Transverse colon (tissue), 4 donors: ENCODE data around the gene SLC16A6. TPM values are rescaled to one million over a fixed set of nuclear protein-coding genes. Genes with fewer than 3 reads are reported as not detected.
"Not testable (repeated sequence)": the region's sequence is repeated elsewhere in the genome, so short reads cannot be mapped to it uniquely, and the experiment has no call there.

ENCODE experiments used
- DNase-seq: peaks from one replicate; pipeline ENCODE4 v3.0.0-alpha.2; 2019
- H3K27ac ChIP-seq, 4 donors: fragments of 200-600 bp; sonication (generic); 2 replicates each; pipeline ENCODE4 v1.5.1; 2016 to 2018; ENCODE audit warnings: inconsistent platforms in 4 of 4
- H3K27me3 ChIP-seq: fragments of 200-600 bp; sonication (generic); 2 replicates; pipeline ENCODE4 v1.5.1; 2017; ENCODE audit warnings: inconsistent platforms
- H3K36me3 ChIP-seq, 4 donors: fragments of 200-600 bp; sonication (generic); 2 replicates each; pipeline ENCODE4 v1.5.1; 2017 to 2019; ENCODE audit warnings: inconsistent platforms in 4 of 4
- H3K4me1 ChIP-seq, 4 donors: fragments of 200-600 bp; sonication (generic); 2 replicates each; pipeline ENCODE4 v1.5.1; 2017 to 2020; ENCODE audit warnings: inconsistent platforms in 4 of 4
- H3K4me3 ChIP-seq, 4 donors: fragments of 200-600 bp; sonication (generic); 1 replicate in 1 of 4; 2 replicates in 3 of 4; pipeline versions ENCODE4 v1.5.1 to v1.6.1; 2017 to 2019; ENCODE audit warnings: inconsistent platforms in 4 of 4
- H3K9me3 ChIP-seq, 2 donors: fragments of 200-600 bp; sonication (generic); 2 replicates each; pipeline ENCODE4 v1.5.1; 2017 to 2019; ENCODE audit warnings: inconsistent platforms in 2 of 2
- CTCF ChIP-seq, 5 experiments: fragments of 200-600 bp in 3 of 5; fragments of 450-650 bp in 2 of 5; sonication (generic) in 3 of 5; IDR thresholded peaks; 1 replicate in 2 of 5; 2 replicates in 3 of 5; pipeline ENCODE4 v1.5.1; 2016 to 2017; ENCODE audit warnings: antibody characterized with exemption in 5 of 5, inconsistent platforms in 3 of 5, mild to moderate bottlenecking in 2 of 5, moderate library complexity in 1 of 5
- EP300 ChIP-seq: sonication (generic); formaldehyde crosslinking; IDR thresholded peaks from one replicate; pipeline ENCODE4 v1.6.1; 2017; ENCODE audit warnings: antibody characterized with exemption, low read depth
- POLR2A ChIP-seq: fragments of 450-650 bp; IDR thresholded peaks from one replicate; pipeline ENCODE4 v1.6.1; 2016; ENCODE audit warnings: antibody characterized with exemption, mild to moderate bottlenecking, moderate library complexity
- POLR2AphosphoS5 ChIP-seq, 3 donors: sonication (generic); formaldehyde crosslinking; IDR thresholded peaks; one replicate each; pipeline ENCODE4 v1.6.1; 2016; ENCODE audit warnings: antibody characterized with exemption in 3 of 3
- WGBS, 2 donors: methylation state at CpG; one replicate each; pipeline ENCODE4 v1.1.5; 2018; ENCODE audit warnings: low coverage in 1 of 2; 5-methylcytosine and 5-hydroxymethylcytosine counted together
- in situ Hi-C, 4 donors: fragments of 200-750 bp; cut with MboI; loops; one replicate each; pipeline versions ENCODE4 v1.15.0 to v1.15.1; 2017; ENCODE audit warnings: low sequenced_read_pairs in 3 of 4, low pct_ligation_motif_present in 1 of 4, low pct_unique_long_range_greater_than_20kb in 1 of 4
- intact Hi-C: fragments of 100-400 bp; cut with DNase I; formaldehyde crosslinking; loops from one replicate; pipeline ENCODE4 v1.15.1; 2023; ENCODE audit warnings: low total_unique reads
- total RNA-seq, 4 donors: library from RNA; depleted of rRNA; stranded (reverse); fragments of >200 nt; gene quantifications; one replicate each; pipeline ENCODE4 v1.1.0, GENCODE V29; 2016

Gene SLC16A6
- total RNA-seq, 4 donors from 2014 or later, result 0.14 to 0.48 TPM; not detected in 2

GRCh38 chr17:68273722-68274121 lies 17.2 kb downstream of the SLC16A6 start:
- WGBS, 2 donors, result 53 to 87% methylated on average over 3 to 11 of the region's 11 CpGs
- TF ChIP-seq CTCF (IDR thresholded peaks at IDR 0.05) (no peak), POLR2A (no peak), EP300 (no peak), POLR2AphosphoS5 (IDR thresholded peaks at IDR 0.05) (no peak)
- no peaks in the 10 kb centered on the region for H3K36me3 ChIP-seq
- no peak for DNase-seq
- no peak overlapping the region for H3K4me3 ChIP-seq
- in situ Hi-C loops (loop anchor here in 1 of 4 donors (25.0 kb wide), 1 partner anchor 489 kb away; no protein-coding TSS in a partner anchor), intact Hi-C loops (no loop called here)
- H3K9me3 ChIP-seq, result peaks cover 0 to 7% of the 10 kb centered on the region in 2 donors
- H3K27ac ChIP-seq, result no peak overlapping the region
- no peaks in the 10 kb centered on the region for H3K27me3 ChIP-seq
- H3K4me1 ChIP-seq, result no peaks in the 10 kb centered on the region

- 85 to 92% methylated on average over 2 of the region's 2 CpGs for WGBS, 2 donors
- H3K9me3 ChIP-seq, result not testable (repeated sequence)
- in situ Hi-C loops, result loop anchor here in 3 of 4 donors (10.0 to 25.0 kb wide), 3 partner anchors 169 to 496 kb away; no protein-coding TSS in a partner anchor
Observed at GRCh38 chr17:68265833-68266232, 25.1 kb downstream of the SLC16A6 start.

DNA sequence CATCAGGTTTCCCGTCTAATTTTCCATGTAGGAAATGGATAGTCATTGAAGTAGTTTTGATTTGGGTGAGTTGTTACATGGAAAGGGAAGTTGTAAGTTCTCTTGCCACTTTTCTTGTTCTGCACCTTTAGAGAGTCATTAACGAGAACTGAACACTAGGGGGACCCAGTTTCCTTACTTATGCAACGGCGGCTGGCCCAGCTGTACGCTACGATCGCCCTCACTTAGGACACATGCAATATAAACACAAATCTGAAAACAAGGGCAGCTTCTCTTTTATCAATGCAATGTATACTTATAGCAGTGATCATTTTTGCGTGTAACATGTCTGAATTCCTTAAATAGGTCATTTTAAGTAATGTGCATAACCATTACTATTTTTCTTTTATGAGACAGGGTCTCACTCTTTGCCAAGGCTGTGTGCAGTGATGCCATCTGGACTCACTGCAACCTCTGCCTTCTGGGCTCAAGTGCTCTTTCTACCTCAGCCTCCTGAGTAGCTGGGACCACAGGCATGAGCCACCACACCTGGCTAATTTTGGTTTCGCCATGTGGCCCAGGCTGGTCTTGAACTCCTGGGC lies 27.7 kb downstream of the SLC16A6 start:
- peak; percentile 45 to 66 (median 55) for TF ChIP-seq CTCF (IDR thresholded peaks at IDR 0.05)
- intact Hi-C loops (loop anchor here (5.0 kb wide), 1 partner anchor 199 kb away; no protein-coding TSS in a partner anchor), in situ Hi-C loops (loop anchor here in 3 of 4 donors (5.0 to 25.0 kb wide), 4 partner anchors 172 to 499 kb away; no protein-coding TSS in a partner anchor)
- H3K27me3 ChIP-seq, H3K36me3 ChIP-seq, DNase-seq, H3K27ac ChIP-seq, H3K4me3 ChIP-seq, H3K9me3 ChIP-seq: not testable (repeated sequence)
- peaks cover 0 to 13% (median 7%) of the 10 kb centered on the region in 4 donors for H3K4me1 ChIP-seq
- 0 to 10% methylated on average over 8 to 9 of the region's 9 CpGs for WGBS, 2 donors

More at GRCh38 chr17:68265833-68266232, 25.1 kb downstream of the SLC16A6 start:
- H3K27me3 ChIP-seq, H3K27ac ChIP-seq, H3K36me3 ChIP-seq, DNase-seq, intact Hi-C loops, H3K4me1 ChIP-seq, H3K4me3 ChIP-seq: not testable (repeated sequence)

- H3K27ac ChIP-seq, H3K27me3 ChIP-seq, DNase-seq, H3K36me3 ChIP-seq, H3K4me3 ChIP-seq, H3K9me3 ChIP-seq: not testable (repeated sequence)
- intact Hi-C loops, result loop anchor here (5.0 kb wide), 1 partner anchor 200 kb away; no protein-coding TSS in a partner anchor
- in situ Hi-C loops, result loop anchor here in 3 of 4 donors (5.0 to 25.0 kb wide), 4 partner anchors 172 to 500 kb away; no protein-coding TSS in a partner anchor
- 54% methylated on average over 2 of the region's 2 CpGs; no CpG with 5 or more reads in 1 of the 2 donors for WGBS, 2 donors
- peaks cover 0 to 13% (median 7%) of the 10 kb centered on the region in 4 donors for H3K4me1 ChIP-seq
Observed at GRCh38 chr17:68262467-68262866, 28.5 kb downstream of the SLC16A6 start.

- Histone ChIP-seq H3K4me3 (no peak overlapping the region), H3K36me3 (peaks cover 0 to 6% (median 0%) of the 10 kb centered on the region in 4 donors), H3K27me3 (no peaks in the 10 kb centered on the region), H3K27ac (peak overlapping the region in 2 of 4 donors; percentile 22 to 74), H3K9me3 (no peaks in the 10 kb centered on the region), H3K4me1 (peaks cover 0 to 17% (median 8%) of the 10 kb centered on the region in 4 donors)
- in situ Hi-C loops (loop anchor here in 3 of 4 donors (5.0 to 25.0 kb wide), 4 partner anchors 175 to 502 kb away; no protein-coding TSS in a partner anchor), intact Hi-C loops (loop anchor here (5.0 kb wide), 1 partner anchor 202 kb away; no protein-coding TSS in a partner anchor)
- 79 to 88% methylated on average over 7 to 9 of the region's 9 CpGs for WGBS, 2 donors
- no peak for DNase-seq
- TF ChIP-seq EP300 (no peak), POLR2A (no peak), POLR2AphosphoS5 (IDR thresholded peaks at IDR 0.05) (no peak), CTCF (IDR thresholded peaks at IDR 0.05) (no peak)
Observed at GRCh38 chr17:68260051-68260762, 30.7 kb downstream of the SLC16A6 start.

GRCh38 chr17:68259648-68259951 lies 31.3 kb downstream of the SLC16A6 start:
- 72 to 83% methylated on average over 1 to 3 of the region's 3 CpGs for WGBS, 2 donors
- Histone ChIP-seq H3K4me1 (peaks cover 0 to 19% (median 8%) of the 10 kb centered on the region in 4 donors), H3K27ac (peak overlapping the region; percentile 33 to 74 (median 64))
- H3K9me3 ChIP-seq, H3K36me3 ChIP-seq, H3K4me3 ChIP-seq, DNase-seq, intact Hi-C loops, H3K27me3 ChIP-seq: not testable (repeated sequence)
- in situ Hi-C loops, result loop anchor here in 2 of 4 donors (10.0 to 25.0 kb wide), 2 partner anchors 195 to 503 kb away; partner anchors contain the start of gene WIPI1 (in 1 of the 2)
